ENCODE results near the gene TADA2B.
"Not testable (repeated sequence)": the region's sequence is repeated elsewhere in the genome, so short reads cannot be mapped to it uniquely, and the experiment has no call there.

The TADA2B gene

GRCh38 chr4:7083597-7084563, 40.7 kb downstream of the TADA2B start:
- DNase-seq (ENCODE audit: low read depth in 2 of 2), result no peak
- H3K4me3 ChIP-seq (replicated peaks in 1 of 2; ENCODE audit: low read depth in 2 of 2, low read length in 2 of 2), result no peak overlapping the region
- no peak for TF ChIP-seq CTCF (IDR thresholded peaks at IDR 0.05; ENCODE audit: low read depth, low read length)

GRCh38 chr4:7084564-7084961, 41.4 kb downstream of the TADA2B start:
- not testable (repeated sequence) for H3K4me3 ChIP-seq (replicated peaks in 1 of 2; ENCODE audit: low read depth in 2 of 2, low read length in 2 of 2); DNase-seq (ENCODE audit: low read depth in 2 of 2)

GRCh38 chr4:7086384-7086783, 43.2 kb downstream of the TADA2B start:
- DNase-seq (ENCODE audit: low read depth in 2 of 2), result no peak
- TF ChIP-seq CTCF (IDR thresholded peaks at IDR 0.05; ENCODE audit: low read depth, low read length), result no peak

GRCh38 chr4:7087036-7087435, 43.9 kb downstream of the TADA2B start:
- no peak for TF ChIP-seq CTCF (IDR thresholded peaks at IDR 0.05; ENCODE audit: low read depth, low read length)
- DNase-seq (ENCODE audit: low read depth in 2 of 2), result no peak
- no peak overlapping the region for H3K4me3 ChIP-seq (replicated peaks in 1 of 2; ENCODE audit: low read depth in 2 of 2, low read length in 2 of 2)

More at GRCh38 chr4:7086384-7086783, 43.2 kb downstream of the TADA2B start:
- no peak overlapping the region for H3K4me3 ChIP-seq (replicated peaks in 1 of 2; ENCODE audit: low read depth in 2 of 2, low read length in 2 of 2)

- DNase-seq (ENCODE audit: low read depth in 2 of 2), result no peak
- H3K4me3 ChIP-seq (replicated peaks in 1 of 2; ENCODE audit: low read depth in 2 of 2, low read length in 2 of 2), result no peak overlapping the region
- TF ChIP-seq CTCF (IDR thresholded peaks at IDR 0.05; ENCODE audit: low read depth, low read length), result no peak
Observed at GRCh38 chr4:7089213-7089986, 46.2 kb downstream of the TADA2B start.

GRCh38 chr4:7092026-7092425, 48.9 kb downstream of the TADA2B start:
- no peak overlapping the region for H3K4me3 ChIP-seq (replicated peaks in 1 of 2; ENCODE audit: low read depth in 2 of 2, low read length in 2 of 2)
- no peak for TF ChIP-seq CTCF (IDR thresholded peaks at IDR 0.05; ENCODE audit: low read depth, low read length)
- DNase-seq (ENCODE audit: low read depth in 2 of 2), result no peak

GRCh38 chr4:7094916-7095315, 51.7 kb downstream of the TADA2B start:
- TF ChIP-seq CTCF (IDR thresholded peaks at IDR 0.05; ENCODE audit: low read depth, low read length), result no peak

More at GRCh38 chr4:7094916-7095315, 51.7 kb downstream of the TADA2B start:
- no peak overlapping the region for H3K4me3 ChIP-seq (replicated peaks in 1 of 2; ENCODE audit: low read depth in 2 of 2, low read length in 2 of 2)
- DNase-seq (ENCODE audit: low read depth in 2 of 2), result no peak
